GOT3 (cell line): ENCODE measurements around the gene SERGEF.

Source experiments
- DNase-seq: peaks from one replicate; lab custom pipeline; 2025; ENCODE audit warnings: mixed read lengths; lab: John Stamatoyannopoulos, UW

The SERGEF gene

DNA sequence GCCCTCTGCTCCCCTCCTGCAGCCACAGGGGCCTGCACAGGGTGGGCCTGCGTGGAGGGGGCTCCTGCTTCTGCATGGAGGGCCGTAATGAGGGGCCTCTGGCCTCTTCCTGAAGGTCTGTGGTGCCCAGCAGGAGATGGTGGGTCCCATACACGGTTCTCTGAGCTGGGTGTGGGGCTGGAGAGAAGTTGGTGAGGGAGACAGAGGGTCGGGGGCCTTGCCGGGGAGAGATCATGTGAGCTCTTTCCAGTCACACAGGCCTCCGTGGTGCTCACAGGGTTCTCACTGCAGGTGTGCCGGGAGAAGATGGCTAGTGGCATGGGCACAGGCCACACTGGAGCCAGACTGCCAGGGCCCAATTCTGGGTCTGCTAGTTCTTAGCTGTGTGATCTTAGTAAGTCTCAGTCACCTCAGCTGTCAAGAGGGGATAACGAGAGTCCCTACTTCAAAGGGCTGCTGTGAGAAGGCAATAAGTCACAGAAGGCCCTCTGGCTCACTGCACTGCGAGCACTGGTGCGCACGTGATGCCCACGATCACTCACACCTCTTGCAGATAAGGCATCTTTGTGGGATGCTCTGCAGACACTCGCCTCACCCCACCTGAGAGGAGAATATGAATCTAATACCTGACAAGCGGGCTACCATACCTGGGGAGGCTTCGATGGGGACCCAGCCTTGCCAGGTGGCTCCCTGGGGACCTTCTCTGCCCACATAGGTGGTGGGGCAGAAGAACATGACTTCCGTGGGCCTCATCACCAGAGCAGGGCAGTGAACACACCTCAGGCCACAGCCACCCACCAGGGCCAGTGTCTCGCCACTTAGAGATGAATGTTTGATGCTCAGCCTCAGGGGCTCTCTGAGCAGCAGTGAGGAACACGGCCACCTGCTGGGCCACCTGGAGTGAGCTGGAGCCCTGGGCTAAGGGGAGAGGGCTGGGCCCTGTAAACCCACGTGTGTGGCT lies 263.8 kb downstream of the SERGEF start:
- DNase-seq: no peak

- DNase-seq: no peak
Observed at GRCh38 chr11:17748044-17748443, 264.8 kb downstream of the SERGEF start.

DNA sequence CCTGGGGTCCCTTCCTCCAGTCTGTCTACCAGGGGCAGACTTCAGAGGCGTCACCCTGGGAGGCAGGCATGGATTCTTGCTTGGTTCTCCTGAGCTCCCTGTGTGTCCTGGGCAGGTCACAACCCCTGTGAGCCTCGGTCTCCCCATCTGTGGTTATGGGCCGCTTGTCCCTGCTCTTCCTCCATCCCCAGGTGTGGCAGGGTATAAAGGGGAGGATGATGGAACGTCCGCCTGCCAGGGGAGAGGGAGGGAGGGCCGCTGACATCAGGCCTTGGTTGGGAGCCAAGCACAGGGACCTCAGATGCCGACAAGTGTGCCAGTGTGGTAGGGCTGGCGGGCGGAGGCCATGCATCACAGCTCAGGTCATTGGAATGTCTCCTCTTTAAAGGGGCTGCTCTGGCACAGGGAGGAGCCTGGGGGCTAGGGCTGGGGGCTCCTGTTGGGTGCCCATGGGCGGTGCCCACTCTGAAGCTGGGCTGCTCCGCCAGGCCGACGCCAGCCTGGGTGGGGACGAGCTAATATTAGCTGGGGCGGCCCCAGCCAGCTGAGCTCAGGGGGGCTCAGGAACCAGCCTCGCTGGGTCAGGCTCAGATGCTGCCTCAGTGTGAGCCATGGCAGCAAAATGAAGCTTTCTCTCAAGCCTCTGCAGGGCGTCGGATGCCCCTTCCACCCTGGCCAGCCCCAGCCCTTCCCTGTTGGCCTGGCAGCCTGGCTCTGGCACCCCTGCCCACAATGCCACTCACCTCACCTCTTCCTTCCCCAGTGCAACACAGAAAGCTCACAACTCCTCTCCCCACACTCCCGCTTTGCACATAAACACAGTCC lies 265.5 kb downstream of the SERGEF start:
- no peak for DNase-seq

DNA sequence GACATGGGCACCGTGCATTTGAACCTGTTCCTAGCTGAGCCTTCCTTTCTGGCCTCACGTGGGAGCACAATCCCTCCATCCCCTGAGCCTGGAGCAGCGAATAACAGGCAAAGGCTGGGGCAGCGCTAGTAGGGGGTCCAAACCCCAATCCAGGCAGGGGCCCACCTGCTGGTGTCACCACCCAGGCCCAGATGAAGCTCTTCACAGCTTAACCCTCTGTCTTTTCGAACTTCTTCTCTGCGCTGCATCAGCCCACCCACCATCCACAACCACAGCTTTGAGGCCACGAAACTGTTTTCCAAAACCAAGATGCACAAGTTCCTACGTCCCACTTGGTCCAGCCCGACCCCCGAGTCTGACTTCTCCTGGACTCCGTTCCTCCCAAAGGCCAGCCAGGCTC lies 266.8 kb downstream of the SERGEF start:
- no peak for DNase-seq

DNA sequence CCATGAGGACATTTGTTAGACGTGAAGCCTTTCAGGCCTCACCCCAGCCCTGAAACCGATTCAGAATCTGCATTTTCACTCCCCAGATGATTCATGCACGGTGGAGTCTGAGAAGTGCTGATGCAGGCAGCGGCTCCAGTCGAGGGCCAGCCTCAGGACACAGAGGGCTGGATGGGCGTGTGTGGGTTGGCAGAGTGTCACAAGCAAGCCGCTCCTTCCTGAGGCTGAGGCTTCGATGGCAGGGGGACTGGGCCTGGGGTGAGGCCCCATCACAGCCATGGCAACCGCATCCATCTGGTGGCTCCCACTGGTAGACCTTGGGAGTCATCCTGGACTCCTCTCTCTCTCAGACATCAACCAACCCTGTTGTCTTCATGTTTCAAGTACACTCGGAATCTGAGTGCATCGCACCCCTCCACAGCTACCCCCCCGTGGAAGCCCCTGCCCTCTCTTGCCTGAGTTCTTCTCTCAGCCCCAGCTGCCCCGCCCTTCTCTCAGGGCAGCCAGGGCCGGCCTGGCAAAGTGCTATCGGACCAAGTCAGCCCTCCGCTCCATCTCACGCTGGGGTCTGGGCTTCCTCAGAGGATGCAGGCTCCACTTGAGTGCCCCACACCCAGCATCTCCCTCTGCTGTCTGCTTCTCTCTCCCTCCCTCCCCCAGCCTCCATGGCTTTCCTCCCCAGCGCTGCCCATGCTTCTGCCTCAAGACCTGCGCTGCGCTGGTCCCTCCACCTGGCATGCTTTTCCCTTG lies 267.6 kb downstream of the SERGEF start:
- DNase-seq: no peak

DNA sequence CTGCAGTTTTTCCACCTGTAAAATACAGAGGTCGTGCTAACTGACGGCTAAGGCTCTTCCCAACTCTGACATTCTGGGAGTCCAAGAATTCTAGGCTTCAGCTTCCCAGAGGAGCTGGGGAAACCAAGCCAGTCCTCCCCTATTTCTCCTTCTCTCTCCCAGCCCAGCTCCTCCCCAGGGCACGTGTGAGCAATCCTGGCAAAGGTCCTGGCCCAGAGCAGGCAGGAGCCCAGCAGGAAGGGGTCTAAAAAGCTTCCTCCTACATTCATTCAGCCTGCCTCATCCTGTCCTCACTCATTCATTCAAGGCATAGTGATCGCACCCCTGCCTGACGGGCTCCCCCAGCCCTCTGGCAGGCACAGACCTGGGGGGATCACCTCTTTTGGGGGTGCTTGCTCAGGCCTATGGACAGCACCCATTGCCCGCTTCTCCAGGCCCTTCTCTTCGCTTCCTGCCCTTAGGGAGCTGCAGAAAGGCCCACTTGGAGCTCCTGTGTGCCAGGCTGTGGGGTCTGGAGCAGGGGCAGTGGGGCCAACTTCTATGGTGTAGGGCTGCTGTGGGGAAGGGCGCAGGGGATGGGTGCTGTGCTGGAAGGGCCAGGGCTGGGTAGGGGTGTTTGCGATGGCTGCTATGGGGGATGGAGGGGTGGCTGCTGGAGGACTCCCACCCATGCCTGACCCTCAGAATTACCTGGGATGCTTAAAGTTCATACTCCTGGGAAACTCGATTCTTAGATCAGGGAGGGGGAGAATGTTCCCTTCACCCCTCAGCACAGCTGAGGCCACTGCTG lies 268.5 kb downstream of the SERGEF start:
- DNase-seq: no peak

DNA sequence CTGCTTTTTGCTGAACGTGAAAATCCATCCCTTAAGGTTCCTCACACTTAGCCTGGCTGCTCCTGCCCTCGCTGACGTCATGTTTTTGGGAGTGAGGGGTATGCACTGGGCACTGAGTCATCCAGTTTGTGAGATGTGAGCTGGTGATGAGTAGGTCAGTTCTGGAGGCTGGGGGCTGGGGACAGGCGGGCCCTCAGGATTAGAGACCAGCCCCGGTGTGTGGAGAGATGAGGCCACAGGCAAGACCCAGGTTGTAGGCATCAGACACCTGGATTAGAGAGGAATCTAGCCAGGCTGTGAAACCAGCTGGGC lies 269.1 kb downstream of the SERGEF start:
- DNase-seq: no peak

GRCh38 chr11:17743026-17743807 lies 269.6 kb downstream of the SERGEF start:
- no peak for DNase-seq

DNA sequence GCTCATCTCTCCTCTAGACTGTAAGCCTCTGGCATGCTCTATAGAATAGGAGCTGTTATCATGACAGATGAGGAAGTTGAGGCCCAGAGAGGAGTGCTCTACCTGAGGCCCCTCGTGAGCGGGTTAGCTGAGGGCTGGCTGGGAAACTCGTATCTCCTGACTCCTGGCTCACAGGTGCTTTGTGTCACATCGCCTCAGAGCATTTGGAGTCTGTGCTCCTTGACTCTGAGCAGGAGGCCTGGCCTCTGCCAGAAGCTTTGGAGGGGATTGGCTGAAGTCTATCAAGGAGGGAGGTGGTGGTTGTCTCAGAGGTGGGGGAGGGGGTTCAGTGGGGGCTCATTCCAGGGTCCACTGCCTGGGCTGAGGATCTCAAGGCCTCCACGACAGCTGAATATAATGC lies 270.8 kb downstream of the SERGEF start:
- no peak for DNase-seq

DNA sequence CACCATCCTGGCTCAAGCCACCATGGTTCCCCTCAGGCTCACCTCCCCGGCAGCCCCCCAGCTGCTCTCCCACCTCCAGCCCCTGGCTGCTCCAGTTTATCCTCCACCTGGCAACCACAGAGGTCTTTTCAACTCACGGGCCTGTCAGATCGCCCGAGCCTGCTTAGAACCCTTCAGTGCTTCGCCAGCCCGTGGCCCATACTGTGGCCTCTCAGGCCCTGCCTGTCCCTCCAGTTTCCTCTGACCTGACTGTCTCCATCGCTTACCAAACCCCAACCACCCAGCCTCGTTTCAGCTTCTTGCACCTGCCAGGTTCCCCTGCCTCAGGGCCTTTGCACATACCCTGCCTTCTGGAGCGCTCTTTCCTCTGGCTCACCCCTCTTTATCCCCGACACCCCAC lies 271.4 kb downstream of the SERGEF start:
- no peak for DNase-seq

DNA sequence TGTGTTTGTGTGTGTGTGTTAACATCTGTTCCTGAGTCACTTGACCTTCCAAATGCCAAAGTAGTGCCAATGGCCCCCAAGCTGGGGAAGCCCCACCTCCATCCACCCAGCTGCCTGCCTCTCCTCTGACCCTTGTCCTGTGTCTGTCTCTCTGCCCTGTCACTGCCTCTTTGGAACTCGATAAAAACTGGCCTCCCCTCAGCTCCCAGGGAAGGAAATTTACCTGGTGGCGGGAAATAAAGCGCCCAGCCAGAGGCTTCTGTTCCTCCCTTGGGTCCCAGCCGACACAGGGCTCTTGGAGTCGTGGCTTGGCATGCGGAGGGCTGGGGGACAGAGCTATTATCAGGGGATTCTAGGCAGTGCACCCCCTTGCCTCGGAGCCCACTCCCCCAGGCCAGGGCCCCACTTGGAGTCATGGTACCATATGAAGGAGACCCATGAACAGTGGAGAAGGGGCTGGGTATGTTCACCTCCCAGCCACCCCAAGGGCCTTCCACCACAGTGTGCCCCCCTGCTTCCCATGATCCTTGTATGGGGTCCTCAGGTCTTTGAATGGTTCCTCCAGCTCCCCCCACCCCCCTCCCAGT lies 272.1 kb downstream of the SERGEF start:
- no peak for DNase-seq

DNA sequence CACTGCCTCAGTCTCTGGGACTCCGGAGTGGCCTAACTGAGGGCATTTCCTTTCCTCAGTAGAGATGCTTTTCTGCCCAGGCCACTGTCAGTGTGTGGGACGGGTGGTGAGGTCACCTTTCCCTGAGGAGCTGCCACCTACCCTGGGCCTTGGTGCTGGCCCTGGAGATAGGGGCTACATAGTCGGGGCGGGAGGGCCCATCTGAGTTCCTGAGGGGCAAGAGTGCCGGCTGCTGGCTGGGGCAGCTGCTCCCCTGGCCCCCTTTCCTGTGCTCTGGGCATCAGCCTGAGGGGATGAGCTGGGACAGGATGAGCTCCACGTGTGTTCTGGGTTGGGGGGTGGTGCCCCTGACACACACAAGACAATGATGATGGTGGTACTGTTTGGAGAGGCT lies 272.9 kb downstream of the SERGEF start:
- no peak for DNase-seq

GRCh38 chr11:17738151-17738973 lies 274.5 kb downstream of the SERGEF start:
- DNase-seq: no peak
